Coronary artery (tissue), 2 donors: ENCODE results near the gene PKD1.

Source experiments
- DNase-seq: peaks from one replicate; pipeline ENCODE4 v3.0.0-alpha.2; 2017; ENCODE audit warnings: low spot score
- H3K27ac ChIP-seq, 2 donors: fragments of 200-600 bp; sonication (generic); one replicate each; pipeline ENCODE4 v1.5.1; 2016 to 2019
- H3K4me3 ChIP-seq: fragments of 200-600 bp; sonication (generic); 2 replicates; pipeline ENCODE4 v1.5.1; 2016; ENCODE audit warnings: mild to moderate bottlenecking, moderate library complexity
- CTCF ChIP-seq: fragments of 200-600 bp; sonication (generic); IDR thresholded peaks from one replicate; pipeline ENCODE4 v1.5.1; 2019; ENCODE audit warnings: antibody characterized with exemption

Gene PKD1

GRCh38 chr16:2174396-2175131, 38.9 kb upstream of the PKD1 start:
- Histone ChIP-seq H3K27ac (no peak overlapping the region), H3K4me3 (no peak overlapping the region)
- no peak for DNase-seq
- TF ChIP-seq CTCF = no peak

- TF ChIP-seq CTCF = no peak
- Histone ChIP-seq H3K4me3 (no peak overlapping the region), H3K27ac (no peak overlapping the region)
- DNase-seq = no peak
Measured at GRCh38 chr16:2173916-2174315, 38.2 kb upstream of the PKD1 start.

GRCh38 chr16:2173366-2173765, 37.7 kb upstream of the PKD1 start:
- DNase-seq = no peak
- no peak overlapping the region for H3K4me3 ChIP-seq
- TF ChIP-seq CTCF = no peak
- no peak overlapping the region for H3K27ac ChIP-seq

- Histone ChIP-seq H3K27ac (no peak overlapping the region), H3K4me3 (no peak overlapping the region)
- no peak for DNase-seq
- TF ChIP-seq CTCF = no peak
Measured at GRCh38 chr16:2172688-2173335, 37.1 kb upstream of the PKD1 start.

- no peak for DNase-seq
- Histone ChIP-seq H3K4me3 (no peak overlapping the region), H3K27ac (no peak overlapping the region)
- TF ChIP-seq CTCF = no peak
Measured at GRCh38 chr16:2171601-2172178, 36.0 kb upstream of the PKD1 start.

- H3K27ac ChIP-seq = peak overlapping the region in 1 of 2 donors; percentile 56
- no peak for DNase-seq
- TF ChIP-seq CTCF = no peak
- H3K4me3 ChIP-seq = peak overlapping the region; percentile 54
Measured at GRCh38 chr16:2170587-2171435, 35.1 kb upstream of the PKD1 start.
